Upper lobe of left lung (tissue), 6 donors: Measurements from ENCODE around the gene PKIB. TPM values are rescaled to one million over a fixed set of nuclear protein-coding genes. Genes with fewer than 3 reads are reported as not detected.

ENCODE experiments used
- ATAC-seq, 2 donors: fragments of 200-7000 bp; cut with Tn5 transposase; one replicate each; pipeline ENCODE4 v1.9.1; 2022; ENCODE audit warnings: mild to moderate bottlenecking in 2 of 2, moderate library complexity in 2 of 2; ENCODE audit not compliant: low FRiP score in 2 of 2
- DNase-seq, 2 donors: peaks; one replicate each; pipeline ENCODE4 v3.0.0-alpha.2; 2019 to 2020
- H3K27ac ChIP-seq, 4 donors: fragments of 200-600 bp; sonication (generic); one replicate each; pipeline ENCODE4 v1.5.1; 2016 to 2019
- H3K27me3 ChIP-seq, 4 donors: fragments of 200-600 bp; sonication (generic); one replicate each; pipeline ENCODE4 v1.5.1; 2017 to 2019
- H3K36me3 ChIP-seq, 4 donors: fragments of 200-600 bp; sonication (generic); one replicate each; pipeline ENCODE4 v1.5.1; 2016 to 2019
- H3K4me1 ChIP-seq, 4 donors: fragments of 200-600 bp; sonication (generic); one replicate each; pipeline ENCODE4 v1.5.1; 2018 to 2019
- H3K4me3 ChIP-seq, 4 donors: fragments of 200-600 bp; sonication (generic); one replicate each; pipeline ENCODE4 v1.5.1; 2017 to 2019; ENCODE audit warnings: mild to moderate bottlenecking in 2 of 4, moderate library complexity in 1 of 4
- H3K9me3 ChIP-seq, 4 donors: fragments of 200-600 bp; sonication (generic); one replicate each; pipeline ENCODE4 v1.5.1; 2018 to 2019
- EP300 ChIP-seq, 4 donors: sonication (generic); formaldehyde crosslinking; IDR thresholded peaks; one replicate each; pipeline ENCODE4 v1.5.1; 2017; ENCODE audit warnings: antibody characterized with exemption in 4 of 4, control low read depth in 2 of 4
- POLR2A ChIP-seq, 4 donors: fragments of 450-650 bp; IDR thresholded peaks; one replicate each; pipeline ENCODE4 v1.5.1; 2016 to 2017; ENCODE audit warnings: antibody characterized with exemption in 4 of 4, mild to moderate bottlenecking in 2 of 4
- POLR2AphosphoS5 ChIP-seq, 2 donors: sonication (generic); formaldehyde crosslinking; IDR thresholded peaks; one replicate each; pipeline ENCODE4 v1.5.1; 2017; ENCODE audit warnings: antibody characterized with exemption in 2 of 2
- WGBS, 2 donors: methylation state at CpG; one replicate each; pipeline ENCODE4 v1.1.5; 2017 to 2018; 5-methylcytosine and 5-hydroxymethylcytosine counted together
- total RNA-seq, 6 donors: library from RNA; depleted of rRNA in 4 of 6; stranded (reverse); fragments of >200 nt in 4 of 6; gene quantifications; one replicate each; pipeline versions ENCODE4 v1.1.0 to v1.2.1, GENCODE V29; 2016 to 2021
- TF ChIP-seq, protein P1 (sequence below), 6 experiments: fragments of 450-650 bp in 4 of 6; fragments of 200-600 bp in 2 of 6; sonication (generic) in 2 of 6; IDR thresholded peaks; one replicate each; pipeline ENCODE4 v1.5.1; 2016 to 2019; ENCODE audit warnings: antibody characterized with exemption in 6 of 6
- donor health status: DM: no; HTN: no; CAD: no; lungs with moderate emphysema.
- donor health status: DM: no; HTN: yes; CAD: no; lungs with severe emphysema.

The PKIB gene
- total RNA-seq, 6 donors from 2014 or later: 1.0 to 16.1 (median 3.5) TPM; not detected in 1

DNA sequence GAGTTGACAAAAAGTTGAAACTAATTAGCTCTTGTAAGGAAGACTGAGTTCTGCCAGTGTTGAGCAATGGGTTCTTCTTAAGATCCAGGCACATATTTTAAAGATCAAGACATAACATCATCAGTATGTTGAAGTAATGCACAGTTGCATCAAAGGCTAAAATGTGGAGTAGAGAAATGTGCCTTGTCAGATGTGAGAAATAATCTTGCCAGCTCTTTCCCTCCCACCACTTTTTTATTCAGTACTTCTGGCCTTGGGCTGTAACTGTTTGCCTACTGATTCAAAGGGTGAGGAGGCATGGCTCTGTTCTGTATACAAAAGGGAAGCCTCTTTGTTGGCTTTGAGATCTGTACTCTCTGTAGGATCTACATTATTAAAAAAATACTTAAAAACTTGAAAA is 13.1 kb downstream of the PKIB start:
- ATAC-seq (no peak), DNase-seq (no peak)
- H3K36me3 ChIP-seq: no peaks in the 10 kb centered on the region
- H3K4me3 ChIP-seq: no peak overlapping the region
- H3K27me3 ChIP-seq: no peaks in the 10 kb centered on the region
- H3K27ac ChIP-seq: no peak overlapping the region
- no peak for TF ChIP-seq EP300 (IDR thresholded peaks at IDR 0.05)
- TF ChIP-seq, protein P1, sequence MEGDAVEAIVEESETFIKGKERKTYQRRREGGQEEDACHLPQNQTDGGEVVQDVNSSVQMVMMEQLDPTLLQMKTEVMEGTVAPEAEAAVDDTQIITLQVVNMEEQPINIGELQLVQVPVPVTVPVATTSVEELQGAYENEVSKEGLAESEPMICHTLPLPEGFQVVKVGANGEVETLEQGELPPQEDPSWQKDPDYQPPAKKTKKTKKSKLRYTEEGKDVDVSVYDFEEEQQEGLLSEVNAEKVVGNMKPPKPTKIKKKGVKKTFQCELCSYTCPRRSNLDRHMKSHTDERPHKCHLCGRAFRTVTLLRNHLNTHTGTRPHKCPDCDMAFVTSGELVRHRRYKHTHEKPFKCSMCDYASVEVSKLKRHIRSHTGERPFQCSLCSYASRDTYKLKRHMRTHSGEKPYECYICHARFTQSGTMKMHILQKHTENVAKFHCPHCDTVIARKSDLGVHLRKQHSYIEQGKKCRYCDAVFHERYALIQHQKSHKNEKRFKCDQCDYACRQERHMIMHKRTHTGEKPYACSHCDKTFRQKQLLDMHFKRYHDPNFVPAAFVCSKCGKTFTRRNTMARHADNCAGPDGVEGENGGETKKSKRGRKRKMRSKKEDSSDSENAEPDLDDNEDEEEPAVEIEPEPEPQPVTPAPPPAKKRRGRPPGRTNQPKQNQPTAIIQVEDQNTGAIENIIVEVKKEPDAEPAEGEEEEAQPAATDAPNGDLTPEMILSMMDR (IDR thresholded peaks at IDR 0.05): no peak
- no peak for TF ChIP-seq POLR2A (IDR thresholded peaks at IDR 0.05)
- TF ChIP-seq POLR2AphosphoS5 (IDR thresholded peaks at IDR 0.05): no peak
- H3K4me1 ChIP-seq: no peaks in the 10 kb centered on the region
- no peaks in the 10 kb centered on the region for H3K9me3 ChIP-seq

DNA sequence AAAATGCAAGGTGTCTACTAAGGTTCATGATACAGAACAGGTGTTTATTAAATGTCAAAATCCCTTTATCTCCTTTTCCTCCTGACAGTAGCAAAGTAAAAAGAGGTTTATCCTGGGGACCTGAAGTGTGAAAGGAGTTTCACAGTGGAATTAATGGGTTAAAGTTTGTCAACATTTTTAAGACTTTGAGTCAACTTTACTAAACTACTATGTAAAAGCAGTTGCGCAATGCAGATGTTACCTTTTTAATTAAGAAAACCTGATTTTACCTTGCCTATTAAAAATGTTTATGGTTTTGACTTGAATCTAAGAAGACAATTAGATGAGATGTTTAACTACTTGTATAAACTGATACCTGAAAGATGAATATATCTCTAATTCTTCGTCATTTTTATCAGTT is 14.6 kb downstream of the PKIB start:
- Histone ChIP-seq H3K9me3 (no peaks in the 10 kb centered on the region), H3K27me3 (no peaks in the 10 kb centered on the region), H3K27ac (no peak overlapping the region), H3K4me1 (no peaks in the 10 kb centered on the region), H3K36me3 (no peaks in the 10 kb centered on the region), H3K4me3 (no peak overlapping the region)
- no peak for TF ChIP-seq POLR2AphosphoS5 (IDR thresholded peaks at IDR 0.05)
- TF ChIP-seq, protein P1 (IDR thresholded peaks at IDR 0.05): no peak
- no peak for ATAC-seq
- no peak for DNase-seq
- 73 to 92% methylated on average over 2 of the region's 2 CpGs for WGBS, 2 donors

- H3K27ac ChIP-seq: no peak overlapping the region
- TF ChIP-seq POLR2AphosphoS5 (IDR thresholded peaks at IDR 0.05) (no peak), EP300 (IDR thresholded peaks at IDR 0.05) (no peak)
- TF ChIP-seq, protein P1 (IDR thresholded peaks at IDR 0.05): no peak
- ATAC-seq (no peak), DNase-seq (no peak)
- H3K9me3 ChIP-seq: no peaks in the 10 kb centered on the region
- H3K4me3 ChIP-seq: no peak overlapping the region
- no peaks in the 10 kb centered on the region for H3K36me3 ChIP-seq
- no peaks in the 10 kb centered on the region for H3K4me1 ChIP-seq
- 73 to 75% methylated on average over 1 of the region's 1 CpG for WGBS, 2 donors
- H3K27me3 ChIP-seq: no peaks in the 10 kb centered on the region
Measured at GRCh38 chr6:122628714-122629113, 18.5 kb downstream of the PKIB start.

DNA sequence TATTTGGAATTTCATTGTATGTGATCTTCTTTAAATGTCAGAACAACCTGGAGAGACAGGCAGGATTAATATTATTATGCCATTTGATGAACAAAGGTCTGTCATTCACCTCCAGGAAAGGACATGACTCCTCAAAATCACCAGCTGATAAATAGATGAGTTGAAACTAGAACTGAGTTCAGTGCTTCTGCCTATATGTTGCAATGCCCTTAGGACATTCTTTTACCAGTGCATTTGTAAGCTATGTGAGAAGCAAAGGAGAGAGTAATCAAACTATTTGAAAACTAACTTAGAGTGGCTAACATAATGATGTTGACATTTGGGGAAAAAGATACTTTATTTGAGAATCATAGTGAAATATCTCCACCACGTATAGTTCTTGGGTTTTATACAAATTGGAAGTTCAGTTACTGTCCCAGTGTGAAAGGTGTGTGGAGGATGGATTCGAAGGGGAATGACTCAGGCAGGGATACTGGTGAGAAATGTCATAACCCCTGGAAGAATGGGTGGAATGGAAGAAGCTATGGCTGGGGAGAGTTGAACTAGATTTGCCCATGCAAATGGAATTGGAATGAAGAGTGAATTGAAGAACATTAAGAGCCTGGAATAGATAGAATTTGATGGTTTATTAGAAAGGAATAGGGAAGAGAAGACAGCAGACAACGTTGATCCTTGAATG is 21.5 kb downstream of the PKIB start:
- H3K4me1 ChIP-seq: no peaks in the 10 kb centered on the region
- H3K36me3 ChIP-seq: no peaks in the 10 kb centered on the region
- ATAC-seq (no peak), DNase-seq (no peak)
- 43 to 76% methylated on average over 3 of the region's 3 CpGs for WGBS, 2 donors
- no peaks in the 10 kb centered on the region for H3K27me3 ChIP-seq
- H3K27ac ChIP-seq: no peak overlapping the region
- no peaks in the 10 kb centered on the region for H3K9me3 ChIP-seq
- TF ChIP-seq, protein P1 (IDR thresholded peaks at IDR 0.05): no peak
- TF ChIP-seq POLR2AphosphoS5 (IDR thresholded peaks at IDR 0.05): no peak
- no peak for TF ChIP-seq EP300 (IDR thresholded peaks at IDR 0.05)
- no peak for TF ChIP-seq POLR2A (IDR thresholded peaks at IDR 0.05)
- no peak overlapping the region for H3K4me3 ChIP-seq

DNA sequence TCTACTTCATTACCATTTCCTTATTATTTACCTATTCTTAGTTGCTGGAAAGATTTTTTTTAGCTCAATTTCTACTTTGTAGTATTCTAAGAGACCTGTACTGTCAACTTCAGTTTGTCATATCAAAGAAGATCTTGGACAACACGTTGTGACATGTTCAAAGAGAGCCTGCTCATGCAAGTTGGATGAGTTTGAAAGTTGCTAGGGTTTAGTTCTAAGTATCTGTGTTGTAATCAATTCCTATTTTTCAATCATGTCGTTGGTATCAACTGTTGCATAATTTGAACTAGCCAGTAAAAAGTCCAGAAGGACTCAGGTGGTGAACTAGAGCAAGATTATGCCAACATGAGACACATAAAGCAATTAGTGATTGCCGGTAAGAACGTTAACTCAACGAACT is 30.2 kb downstream of the PKIB start:
- no peaks in the 10 kb centered on the region for H3K27me3 ChIP-seq
- TF ChIP-seq POLR2A (IDR thresholded peaks at IDR 0.05): no peak
- no peak for TF ChIP-seq POLR2AphosphoS5 (IDR thresholded peaks at IDR 0.05)
- TF ChIP-seq, protein P1 (IDR thresholded peaks at IDR 0.05): no peak
- DNase-seq (no peak), ATAC-seq (no peak)
- H3K4me1 ChIP-seq: no peaks in the 10 kb centered on the region
- H3K4me3 ChIP-seq: no peak overlapping the region
- 75 to 91% methylated on average over 5 of the region's 5 CpGs for WGBS, 2 donors
- H3K9me3 ChIP-seq: no peaks in the 10 kb centered on the region
- H3K27ac ChIP-seq: no peak overlapping the region
- no peaks in the 10 kb centered on the region for H3K36me3 ChIP-seq
